Osteoblast (primary cell): ENCODE results near the gene ATP10A. TPM values are rescaled to one million over a fixed set of nuclear protein-coding genes. Genes with fewer than 3 reads are reported as not detected.
A peak's percentile ranks its signal among the peaks of the same experiment; 100 is the strongest.

Experiments
- DNase-seq: peaks from one replicate; pipeline ENCODE4 v3.0.0; 2011; ENCODE audit warnings: low spot score, mixed read lengths; ENCODE audit not compliant: insufficient read length; ENCODE audit errors: missing footprints
- H2AFZ ChIP-seq: 2 replicates; pipeline ENCODE4 v1.6.0; 2011; ENCODE audit warnings: mild to moderate bottlenecking, low read length
- H3K27ac ChIP-seq: 2 replicates; pipeline ENCODE4 v1.5.1; 2011; ENCODE audit warnings: mild to moderate bottlenecking, low read depth, low read length, moderate library complexity
- H3K27me3 ChIP-seq: 2 replicates; pipeline ENCODE4 v1.6.0; 2012; ENCODE audit warnings: mild to moderate bottlenecking, control low read depth, inconsistent platforms, low read length, moderate library complexity; ENCODE audit not compliant: insufficient read depth
- H3K36me3 ChIP-seq: 2 replicates; pipeline ENCODE4 v1.5.1; 2011; ENCODE audit warnings: mild to moderate bottlenecking, low read length, control low read depth, moderate library complexity; ENCODE audit not compliant: insufficient read depth
- H3K4me1 ChIP-seq: 2 replicates; pipeline ENCODE4 v1.5.1; 2011; ENCODE audit warnings: mild to moderate bottlenecking, low read length, control low read depth, moderate library complexity; ENCODE audit not compliant: insufficient read depth
- H3K4me2 ChIP-seq: 2 replicates; pipeline ENCODE4 v1.6.0; 2011; ENCODE audit warnings: mild to moderate bottlenecking, low read length; ENCODE audit not compliant: insufficient read depth
- H3K4me3 ChIP-seq: fragments of 200-600 bp; sonication (generic); 3 replicates; pipeline ENCODE4 v1.5.1; 2012; ENCODE audit warnings: mild to moderate bottlenecking, low read length, inconsistent platforms; ENCODE audit not compliant: insufficient read depth
- H3K79me2 ChIP-seq: 2 replicates; pipeline ENCODE4 v1.6.0; 2012; ENCODE audit warnings: mild to moderate bottlenecking, low read length, control low read depth, inconsistent platforms; ENCODE audit not compliant: insufficient read depth
- H3K9me3 ChIP-seq: 2 replicates; pipeline ENCODE4 v1.5.1; 2011; ENCODE audit warnings: low read depth, low read length, control low read depth
- H4K20me1 ChIP-seq: 2 replicates; pipeline ENCODE4 v1.6.0; 2012; ENCODE audit warnings: mild to moderate bottlenecking, low read length, control low read depth; ENCODE audit not compliant: insufficient read depth
- total RNA-seq: library from RNA; depleted of rRNA; stranded (reverse); fragments of >200 nt; gene quantifications from 2 replicates; pipeline ENCODE4 v1.2.3, GENCODE V29; 2012
- TF ChIP-seq, protein P1 (sequence below): IDR thresholded peaks from 2 replicates; pipeline ENCODE4 v1.5.1; 2011; ENCODE audit warnings: mild to moderate bottlenecking, low read depth, low read length, moderate library complexity; ENCODE audit errors: extremely low read depth

The ATP10A gene
- total RNA-seq, 1 donor: 32.9 TPM

DNA sequence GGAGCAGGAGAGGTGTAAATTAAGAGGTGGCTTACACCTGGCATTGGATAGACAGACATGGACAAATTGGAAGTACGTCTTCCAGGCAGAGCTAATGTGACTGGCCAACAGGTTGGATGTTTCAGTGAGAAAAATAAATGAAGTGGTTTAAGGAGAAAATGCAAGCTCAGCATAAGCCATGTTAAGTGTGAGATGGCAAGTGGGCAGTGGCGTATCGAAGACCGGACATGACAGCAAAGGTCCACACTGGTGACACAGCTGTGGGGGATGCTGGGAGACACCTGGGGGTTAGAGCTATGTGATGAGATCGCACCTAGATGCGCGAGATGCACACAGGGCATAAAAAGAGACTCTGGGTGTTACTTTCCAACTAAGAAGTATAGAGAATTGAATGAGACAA lies 3.7 kb upstream of the ATP10A start:
- Histone ChIP-seq H2AFZ (no peak overlapping the region), H4K20me1 (no peaks in the 10 kb centered on the region), H3K79me2 (peaks cover 9% of the 10 kb centered on the region), H3K4me2 (no peak overlapping the region), H3K27me3 (no peaks in the 10 kb centered on the region), H3K4me3 (no peak overlapping the region), H3K9me3 (no peaks in the 10 kb centered on the region), H3K27ac (no peak overlapping the region), H3K4me1 (peaks cover 13% of the 10 kb centered on the region), H3K36me3 (no peaks in the 10 kb centered on the region)
- TF ChIP-seq, protein P1, sequence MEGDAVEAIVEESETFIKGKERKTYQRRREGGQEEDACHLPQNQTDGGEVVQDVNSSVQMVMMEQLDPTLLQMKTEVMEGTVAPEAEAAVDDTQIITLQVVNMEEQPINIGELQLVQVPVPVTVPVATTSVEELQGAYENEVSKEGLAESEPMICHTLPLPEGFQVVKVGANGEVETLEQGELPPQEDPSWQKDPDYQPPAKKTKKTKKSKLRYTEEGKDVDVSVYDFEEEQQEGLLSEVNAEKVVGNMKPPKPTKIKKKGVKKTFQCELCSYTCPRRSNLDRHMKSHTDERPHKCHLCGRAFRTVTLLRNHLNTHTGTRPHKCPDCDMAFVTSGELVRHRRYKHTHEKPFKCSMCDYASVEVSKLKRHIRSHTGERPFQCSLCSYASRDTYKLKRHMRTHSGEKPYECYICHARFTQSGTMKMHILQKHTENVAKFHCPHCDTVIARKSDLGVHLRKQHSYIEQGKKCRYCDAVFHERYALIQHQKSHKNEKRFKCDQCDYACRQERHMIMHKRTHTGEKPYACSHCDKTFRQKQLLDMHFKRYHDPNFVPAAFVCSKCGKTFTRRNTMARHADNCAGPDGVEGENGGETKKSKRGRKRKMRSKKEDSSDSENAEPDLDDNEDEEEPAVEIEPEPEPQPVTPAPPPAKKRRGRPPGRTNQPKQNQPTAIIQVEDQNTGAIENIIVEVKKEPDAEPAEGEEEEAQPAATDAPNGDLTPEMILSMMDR: no peak
- no peak for DNase-seq

DNA sequence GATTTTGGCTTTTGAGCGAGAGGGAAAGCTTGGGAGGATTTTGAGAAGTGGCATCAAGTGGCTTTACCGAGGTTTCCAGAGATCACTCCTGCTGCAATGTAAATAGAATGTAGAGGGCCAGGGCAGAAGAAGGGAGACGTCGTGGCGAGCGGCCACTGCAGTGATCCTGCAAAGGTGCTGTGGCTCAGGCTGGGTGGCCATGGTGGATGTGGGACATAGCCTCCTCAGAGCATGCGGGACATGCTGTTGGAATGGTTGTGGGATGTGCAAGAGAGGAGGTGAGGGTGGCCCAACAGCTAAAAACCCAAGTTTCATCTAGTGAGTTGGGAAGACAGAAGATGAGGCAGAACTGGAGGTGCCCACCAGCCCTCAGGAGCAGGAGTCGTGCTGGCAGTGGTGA lies 3.1 kb upstream of the ATP10A start:
- Histone ChIP-seq H3K4me1 (peaks cover 19% of the 10 kb centered on the region), H3K9me3 (no peaks in the 10 kb centered on the region)
- DNase-seq: no peak

GRCh38 chr15:25864966-25865365 lies 1.8 kb upstream of the ATP10A start:
- Histone ChIP-seq H3K4me2 (no peak overlapping the region), H3K36me3 (no peaks in the 10 kb centered on the region), H4K20me1 (peaks cover 2% of the 10 kb centered on the region), H2AFZ (no peak overlapping the region), H3K9me3 (no peaks in the 10 kb centered on the region), H3K4me1 (peaks cover 32% of the 10 kb centered on the region), H3K27me3 (no peaks in the 10 kb centered on the region), H3K4me3 (no peak overlapping the region), H3K79me2 (peaks cover 28% of the 10 kb centered on the region), H3K27ac (no peak overlapping the region)
- peak; percentile 81 for DNase-seq
- TF ChIP-seq, protein P1: no peak

More for the DNA sequence above, 3.1 kb upstream of the ATP10A start:
- Histone ChIP-seq H3K79me2 (peaks cover 15% of the 10 kb centered on the region), H3K4me3 (no peak overlapping the region), H4K20me1 (peaks cover 2% of the 10 kb centered on the region), H3K36me3 (no peaks in the 10 kb centered on the region), H3K27me3 (no peaks in the 10 kb centered on the region), H3K4me2 (no peak overlapping the region), H3K27ac (no peak overlapping the region), H2AFZ (no peak overlapping the region)
- TF ChIP-seq, protein P1: no peak

- peak; percentile 85 for DNase-seq
- TF ChIP-seq, protein P1: no peak
- Histone ChIP-seq H3K4me1 (peaks cover 35% of the 10 kb centered on the region), H4K20me1 (peaks cover 4% of the 10 kb centered on the region), H3K9me3 (no peaks in the 10 kb centered on the region), H3K27me3 (no peaks in the 10 kb centered on the region), H3K79me2 (peaks cover 37% of the 10 kb centered on the region), H3K36me3 (no peaks in the 10 kb centered on the region), H3K4me3 (peak overlapping the region; percentile 85), H2AFZ (peak overlapping the region; percentile 88), H3K4me2 (peak overlapping the region; percentile 86), H3K27ac (no peak overlapping the region)
These were observed 947 bp upstream of the ATP10A start for GRCh38 chr15:25863968-25864580.
